Psoas muscle (tissue), 8 donors: ENCODE results near the gene PDCD1LG2. TPM values are rescaled to one million over a fixed set of nuclear protein-coding genes. Genes with fewer than 3 reads are reported as not detected.
"Not testable (repeated sequence)": the region's sequence is repeated elsewhere in the genome, so short reads cannot be mapped to it uniquely, and the experiment has no call there.

Experiments
- ATAC-seq, 4 donors: fragments of 200-7000 bp; cut with Tn5 transposase; one replicate each; pipeline ENCODE4 v1.9.1; 2020; ENCODE audit warnings: moderate library complexity in 3 of 4, mild to moderate bottlenecking in 2 of 4
- DNase-seq, 2 donors: peaks; one replicate each; pipeline ENCODE4 v3.0.0-alpha.2; 2020
- H3K27ac ChIP-seq: fragments of 200-600 bp; one replicate; pipeline ENCODE4 v1.8.0; 2022
- H3K27me3 ChIP-seq, 3 donors: fragments of 200-600 bp in 1 of 3; one replicate each; pipeline versions ENCODE4 v1.6.1 to v1.8.0; 2013 to 2022; ENCODE audit warnings: low read length in 2 of 3, mild to moderate bottlenecking in 2 of 3, moderate library complexity in 1 of 3; ENCODE audit not compliant: insufficient read depth in 3 of 3
- H3K36me3 ChIP-seq, 2 donors: fragments of 200-600 bp in 1 of 2; one replicate each; pipeline versions ENCODE4 v1.6.1 to v1.8.0; 2013 to 2022; ENCODE audit warnings: low read depth in 1 of 2, mild to moderate bottlenecking in 1 of 2, moderate library complexity in 1 of 2; ENCODE audit not compliant: insufficient read depth in 1 of 2
- H3K4me1 ChIP-seq: fragments of 200-600 bp; one replicate; pipeline ENCODE4 v1.8.0; 2022
- H3K4me3 ChIP-seq: fragments of 200-600 bp; one replicate; pipeline ENCODE4 v1.8.0; 2022; ENCODE audit warnings: mild to moderate bottlenecking
- H3K9me3 ChIP-seq: fragments of 200-600 bp; one replicate; pipeline ENCODE4 v1.8.0; 2022
- WGBS, 3 donors: extraction: QIAGEN DNeasy Blood & Tissue Kit; methylation state at CpG; one replicate each; pipeline versions ENCODE4 v1.1.6 to v1.1.7; 2013; 5-methylcytosine and 5-hydroxymethylcytosine counted together
- intact Hi-C, 2 donors: fragments of 100-400 bp; cut with DNase I; formaldehyde crosslinking; loops; one replicate each; pipeline versions ENCODE4 v1.11.0 to v1.14.2; 2022
- polyA plus RNA-seq, 3 donors: library from polyadenylated mRNA; stranded (reverse); fragments of 200-250 nt; gene quantifications; one replicate each; pipeline ENCODE4 v1.2.3, GENCODE V29; 2013
- total RNA-seq, 4 donors: library from RNA; stranded (reverse); fragmentation: NEBNext Ultra II Directional in 2 of 4; extraction: Animal tissue kit (Norgen Biotek cat#: 25700) in 2 of 4; gene quantifications; one replicate each; pipeline versions ENCODE4 v1.2.1 to v1.2.4, GENCODE V29; 2021 to 2023
- TF ChIP-seq, protein P1 (sequence below): fragments of 200-600 bp; IDR thresholded peaks from one replicate; pipeline ENCODE4 v1.8.0; 2022; ENCODE audit warnings: antibody characterized with exemption
- donor health status: healthy with polysubstance abuse.
- donor health status: DM: no; HTN: no; CAD: no; lungs with moderate emphysema.
- donor health status: Bipolar disorder and iron deficiency.
- donor health status: healthy.
- donor health status: DM: yes; HTN: yes; CAD: no.
- donor health status: DM: no; HTN: no; CAD: no.
- donor health status: DM: no; HTN: no; CAD: no.
- donor health status: DM: yes; HTN: yes; CAD: no.

The PDCD1LG2 gene
- total and polyA plus RNA-seq, 7 donors, result 0.29 to 1.3 (median 0.62) TPM

DNA sequence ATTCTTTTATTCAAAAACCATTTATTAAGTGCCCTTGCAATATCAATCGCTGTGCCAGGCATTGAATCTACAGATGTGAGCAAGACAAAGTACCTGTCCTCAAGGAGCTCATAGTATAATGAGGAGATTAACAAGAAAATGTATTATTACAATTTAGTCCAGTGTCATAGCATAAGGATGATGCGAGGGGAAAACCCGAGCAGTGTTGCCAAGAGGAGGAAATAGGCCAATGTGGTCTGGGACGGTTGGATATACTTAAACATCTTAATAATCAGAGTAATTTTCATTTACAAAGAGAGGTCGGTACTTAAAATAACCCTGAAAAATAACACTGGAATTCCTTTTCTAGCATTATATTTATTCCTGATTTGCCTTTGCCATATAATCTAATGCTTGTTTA, 41.5 kb upstream of the PDCD1LG2 start:
- Histone ChIP-seq H3K36me3 (peaks cover 0 to 31% of the 10 kb centered on the region in 2 donors), H3K9me3 (no peaks in the 10 kb centered on the region), H3K27ac (no peak overlapping the region), H3K27me3 (no peaks in the 10 kb centered on the region), H3K4me1 (no peaks in the 10 kb centered on the region), H3K4me3 (no peak overlapping the region)
- TF ChIP-seq, protein P1, sequence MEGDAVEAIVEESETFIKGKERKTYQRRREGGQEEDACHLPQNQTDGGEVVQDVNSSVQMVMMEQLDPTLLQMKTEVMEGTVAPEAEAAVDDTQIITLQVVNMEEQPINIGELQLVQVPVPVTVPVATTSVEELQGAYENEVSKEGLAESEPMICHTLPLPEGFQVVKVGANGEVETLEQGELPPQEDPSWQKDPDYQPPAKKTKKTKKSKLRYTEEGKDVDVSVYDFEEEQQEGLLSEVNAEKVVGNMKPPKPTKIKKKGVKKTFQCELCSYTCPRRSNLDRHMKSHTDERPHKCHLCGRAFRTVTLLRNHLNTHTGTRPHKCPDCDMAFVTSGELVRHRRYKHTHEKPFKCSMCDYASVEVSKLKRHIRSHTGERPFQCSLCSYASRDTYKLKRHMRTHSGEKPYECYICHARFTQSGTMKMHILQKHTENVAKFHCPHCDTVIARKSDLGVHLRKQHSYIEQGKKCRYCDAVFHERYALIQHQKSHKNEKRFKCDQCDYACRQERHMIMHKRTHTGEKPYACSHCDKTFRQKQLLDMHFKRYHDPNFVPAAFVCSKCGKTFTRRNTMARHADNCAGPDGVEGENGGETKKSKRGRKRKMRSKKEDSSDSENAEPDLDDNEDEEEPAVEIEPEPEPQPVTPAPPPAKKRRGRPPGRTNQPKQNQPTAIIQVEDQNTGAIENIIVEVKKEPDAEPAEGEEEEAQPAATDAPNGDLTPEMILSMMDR, result no peak
- DNase-seq, result no peak
- WGBS, 3 donors, result 70 to 76% (median 70%) methylated on average over 5 of the region's 5 CpGs
- intact Hi-C loops, result loop anchor here in 1 of 2 donors (10.0 kb wide), 1 partner anchor 96 kb away; no protein-coding TSS in a partner anchor
- ATAC-seq, result no peak

DNA sequence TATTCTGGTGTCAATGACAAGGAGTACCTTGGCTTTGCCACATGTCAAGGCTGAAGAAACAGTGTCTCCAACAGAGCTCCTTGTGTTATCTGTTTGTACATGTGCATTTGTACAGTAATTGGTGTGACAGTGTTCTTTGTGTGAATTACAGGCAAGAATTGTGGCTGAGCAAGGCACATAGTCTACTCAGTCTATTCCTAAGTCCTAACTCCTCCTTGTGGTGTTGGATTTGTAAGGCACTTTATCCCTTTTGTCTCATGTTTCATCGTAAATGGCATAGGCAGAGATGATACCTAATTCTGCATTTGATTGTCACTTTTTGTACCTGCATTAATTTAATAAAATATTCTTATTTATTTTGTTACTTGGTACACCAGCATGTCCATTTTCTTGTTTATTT, 40.2 kb upstream of the PDCD1LG2 start:
- Histone ChIP-seq H3K4me3 (no peak overlapping the region), H3K27me3 (no peaks in the 10 kb centered on the region), H3K9me3 (no peaks in the 10 kb centered on the region), H3K4me1 (no peaks in the 10 kb centered on the region), H3K27ac (no peak overlapping the region), H3K36me3 (peaks cover 0 to 26% of the 10 kb centered on the region in 2 donors)
- TF ChIP-seq, protein P1, result no peak
- 41 to 68% (median 42%) methylated on average over 1 of the region's 1 CpG for WGBS, 3 donors
- intact Hi-C loops, result no loop called here
- DNase-seq (no peak), ATAC-seq (peak in 2 of 4 donors; percentile 27 to 37)

DNA sequence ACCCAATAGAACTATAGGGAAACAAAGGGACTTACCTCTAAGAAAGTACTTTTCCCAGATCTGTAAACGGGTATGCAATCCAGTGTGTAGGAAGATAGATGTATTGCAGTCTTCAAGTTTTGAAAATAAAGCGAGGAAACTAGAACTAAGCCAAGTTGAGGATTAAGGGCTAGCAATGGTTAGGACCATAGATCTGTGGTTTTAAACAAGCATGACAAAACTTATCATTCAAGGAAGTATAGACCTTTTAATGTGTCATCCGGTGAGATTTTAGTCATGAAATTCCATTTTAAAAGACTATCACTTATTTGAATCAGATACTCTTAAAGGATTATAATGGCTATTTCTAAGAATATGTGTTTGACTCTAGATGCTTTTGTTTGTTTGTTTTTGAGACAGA, 39.5 kb upstream of the PDCD1LG2 start:
- Histone ChIP-seq H3K27ac (no peak overlapping the region), H3K4me1 (no peaks in the 10 kb centered on the region), H3K4me3 (no peak overlapping the region), H3K27me3 (no peaks in the 10 kb centered on the region), H3K36me3 (peaks cover 0 to 20% of the 10 kb centered on the region in 2 donors), H3K9me3 (no peaks in the 10 kb centered on the region)
- DNase-seq (no peak), ATAC-seq (no peak)
- TF ChIP-seq, protein P1, result no peak
- WGBS, 3 donors, result 92 to 96% (median 93%) methylated on average over 3 of the region's 3 CpGs
- intact Hi-C loops, result no loop called here

DNA sequence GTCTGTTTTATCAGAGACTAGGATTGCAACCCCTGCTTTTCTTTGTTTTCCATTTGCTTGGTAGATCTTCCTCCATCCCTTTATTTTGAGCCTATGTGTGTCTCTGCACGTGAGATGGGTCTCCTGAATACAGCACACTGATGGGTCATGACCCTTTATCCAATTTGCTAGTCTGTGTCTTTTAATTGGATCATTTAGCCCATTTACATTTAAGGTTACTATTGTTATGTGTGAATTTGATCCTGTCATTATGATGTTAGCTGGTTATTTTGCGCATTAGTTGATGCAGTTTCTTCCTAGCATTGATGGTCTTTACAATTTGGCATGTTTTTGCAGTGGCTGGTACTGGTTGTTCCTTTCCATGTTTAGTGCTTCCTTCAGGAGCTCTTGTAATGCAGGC, 34.7 kb upstream of the PDCD1LG2 start:
- H3K4me1 ChIP-seq, H3K27ac ChIP-seq, H3K36me3 ChIP-seq, H3K4me3 ChIP-seq, ATAC-seq, intact Hi-C loops, DNase-seq, H3K9me3 ChIP-seq, H3K27me3 ChIP-seq: not testable (repeated sequence)
- WGBS, 3 donors, result 81 to 89% (median 84%) methylated on average over 2 of the region's 2 CpGs

DNA sequence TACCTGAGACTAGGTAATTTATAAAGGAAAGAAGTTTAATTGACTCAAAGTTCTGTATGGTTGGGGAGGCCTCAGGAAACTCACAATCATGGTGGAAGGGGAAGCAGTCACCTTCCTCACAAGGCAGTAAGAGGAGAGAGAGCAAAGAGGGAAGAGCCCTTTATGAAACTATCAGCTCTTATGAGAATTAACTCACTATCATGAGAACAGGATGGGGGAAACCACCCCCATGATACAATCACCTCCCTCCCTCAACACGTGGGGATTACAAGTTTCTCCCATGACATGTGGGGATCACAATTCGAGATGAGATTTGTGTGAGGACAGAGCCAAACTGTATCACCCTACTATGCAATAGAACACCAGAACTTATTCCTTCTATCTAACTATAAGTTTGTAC, 32.1 kb upstream of the PDCD1LG2 start:
- no peaks in the 10 kb centered on the region for H3K36me3 ChIP-seq
- H3K27me3 ChIP-seq, result no peaks in the 10 kb centered on the region
- no peaks in the 10 kb centered on the region for H3K4me1 ChIP-seq
- 64 to 83% (median 69%) methylated on average over 2 of the region's 2 CpGs for WGBS, 3 donors
- H3K27ac ChIP-seq, result no peak overlapping the region
- DNase-seq (no peak), ATAC-seq (no peak)
- H3K9me3 ChIP-seq, result no peaks in the 10 kb centered on the region
- TF ChIP-seq, protein P1, result no peak
- H3K4me3 ChIP-seq, result no peak overlapping the region
- intact Hi-C loops, result no loop called here
